Measurements from ENCODE around the gene ZGPAT.

Gene ZGPAT

GRCh38 chr20:63700199-63701050 lies 7.4 kb upstream of the ZGPAT start:
- DNase-seq (ENCODE audit: low read depth in 2 of 2), result no peak
- H3K4me3 ChIP-seq (replicated peaks in 1 of 2; ENCODE audit: low read depth in 2 of 2, low read length in 2 of 2), result no peak overlapping the region
- TF ChIP-seq CTCF (IDR thresholded peaks at IDR 0.05; ENCODE audit: low read depth, low read length), result no peak

GRCh38 chr20:63701051-63701328 lies 6.8 kb upstream of the ZGPAT start:
- no peak overlapping the region for H3K4me3 ChIP-seq (replicated peaks in 1 of 2; ENCODE audit: low read depth in 2 of 2, low read length in 2 of 2)
- no peak for TF ChIP-seq CTCF (IDR thresholded peaks at IDR 0.05; ENCODE audit: low read depth, low read length)
- no peak for DNase-seq (ENCODE audit: low read depth in 2 of 2)

- H3K4me3 ChIP-seq (replicated peaks in 1 of 2; ENCODE audit: low read depth in 2 of 2, low read length in 2 of 2), result no peak overlapping the region
- TF ChIP-seq CTCF (IDR thresholded peaks at IDR 0.05; ENCODE audit: low read depth, low read length), result no peak
- DNase-seq (ENCODE audit: low read depth in 2 of 2), result no peak
Observed at GRCh38 chr20:63701329-63702035, 6.4 kb upstream of the ZGPAT start.

GRCh38 chr20:63702036-63702665 lies 5.7 kb upstream of the ZGPAT start:
- no peak overlapping the region for H3K4me3 ChIP-seq (replicated peaks in 1 of 2; ENCODE audit: low read depth in 2 of 2, low read length in 2 of 2)
- DNase-seq (ENCODE audit: low read depth in 2 of 2), result no peak
- TF ChIP-seq CTCF (IDR thresholded peaks at IDR 0.05; ENCODE audit: low read depth, low read length), result no peak

- no peak for DNase-seq (ENCODE audit: low read depth in 2 of 2)
- H3K4me3 ChIP-seq (replicated peaks in 1 of 2; ENCODE audit: low read depth in 2 of 2, low read length in 2 of 2), result no peak overlapping the region
- TF ChIP-seq CTCF (IDR thresholded peaks at IDR 0.05; ENCODE audit: low read depth, low read length), result no peak
Observed at GRCh38 chr20:63702751-63703470, 4.9 kb upstream of the ZGPAT start.

- no peak overlapping the region for H3K4me3 ChIP-seq (replicated peaks in 1 of 2; ENCODE audit: low read depth in 2 of 2, low read length in 2 of 2)
- DNase-seq (ENCODE audit: low read depth in 2 of 2), result no peak
- no peak for TF ChIP-seq CTCF (IDR thresholded peaks at IDR 0.05; ENCODE audit: low read depth, low read length)
Observed at GRCh38 chr20:63703471-63703975, 4.3 kb upstream of the ZGPAT start.
